ENCODE data around the gene SSBP4. TPM values are rescaled to one million over a fixed set of nuclear protein-coding genes. Genes with fewer than 3 reads are reported as not detected.

The SSBP4 gene
- total RNA-seq, 1 donor from 2014 or later: 24.8 TPM

DNA sequence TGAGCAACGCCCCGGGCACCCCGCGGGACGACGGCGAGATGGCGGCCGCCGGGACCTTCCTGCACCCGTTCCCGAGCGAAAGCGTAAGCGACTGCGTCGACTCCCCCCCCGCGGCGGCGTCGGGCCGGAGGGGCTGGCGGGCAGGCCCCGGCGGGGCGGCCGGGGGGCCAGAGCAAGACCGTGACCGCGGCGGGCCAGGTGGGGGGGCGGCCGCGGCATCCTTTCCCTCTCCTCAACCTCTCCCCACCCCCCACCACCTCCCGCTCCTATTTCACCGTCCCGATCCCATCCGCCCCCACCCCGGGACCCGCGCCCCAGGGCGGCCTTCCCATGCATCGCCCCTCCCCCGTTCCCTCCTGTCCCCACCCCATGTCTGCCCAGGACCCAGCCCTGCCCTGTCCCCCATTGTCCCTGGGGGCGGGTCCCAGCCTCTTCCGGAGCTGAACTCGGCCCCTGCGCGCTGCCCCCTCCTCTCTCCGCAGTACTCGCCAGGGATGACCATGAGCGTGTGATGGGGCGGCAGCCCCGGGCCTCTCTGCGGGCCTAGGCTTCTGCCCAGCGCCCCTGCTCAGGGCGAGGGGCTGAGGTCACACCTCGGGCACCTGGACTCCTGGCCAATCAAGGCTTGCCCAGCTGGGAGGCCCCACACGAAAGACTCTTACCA lies 14.7 kb downstream of the SSBP4 start:
- no peak for DNase-seq

DNA sequence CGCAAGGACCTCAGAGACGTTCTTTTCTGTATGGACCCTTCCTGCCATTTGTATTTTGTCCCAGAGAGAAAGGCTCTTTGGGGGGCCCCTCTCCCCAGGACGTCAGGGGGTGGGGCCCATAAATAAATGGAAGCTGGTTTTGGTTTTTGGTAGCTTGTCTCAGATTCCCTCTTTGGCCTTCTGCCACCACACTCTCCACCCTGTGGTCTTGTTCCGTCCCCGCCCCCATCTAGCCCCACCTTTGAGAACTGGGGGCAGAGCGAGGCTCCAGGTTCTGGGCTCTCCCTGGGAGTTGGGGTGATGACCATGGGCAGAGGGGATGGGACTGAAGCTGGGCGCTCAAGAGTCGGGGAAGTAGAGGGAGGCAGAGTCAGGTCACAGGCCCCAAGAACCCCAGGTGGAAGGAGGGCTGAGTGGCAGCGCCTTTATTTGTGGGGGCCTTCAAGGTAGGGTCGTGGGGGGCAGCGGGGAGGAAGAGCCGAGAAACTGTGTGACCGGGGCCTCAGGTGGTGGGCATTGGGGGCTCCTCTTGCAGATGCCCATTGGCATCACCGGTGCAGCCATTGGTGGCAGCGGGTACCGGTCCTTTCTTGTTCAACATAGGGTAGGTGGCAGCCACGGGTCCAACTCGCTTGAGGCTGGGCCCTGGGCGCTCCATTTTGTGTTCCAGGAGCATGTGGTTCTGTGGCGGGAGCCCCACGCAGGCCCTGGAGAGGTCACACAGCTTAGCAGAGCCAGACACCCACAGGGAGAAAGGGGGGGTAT lies 15.4 kb downstream of the SSBP4 start:
- no peak for DNase-seq

DNA sequence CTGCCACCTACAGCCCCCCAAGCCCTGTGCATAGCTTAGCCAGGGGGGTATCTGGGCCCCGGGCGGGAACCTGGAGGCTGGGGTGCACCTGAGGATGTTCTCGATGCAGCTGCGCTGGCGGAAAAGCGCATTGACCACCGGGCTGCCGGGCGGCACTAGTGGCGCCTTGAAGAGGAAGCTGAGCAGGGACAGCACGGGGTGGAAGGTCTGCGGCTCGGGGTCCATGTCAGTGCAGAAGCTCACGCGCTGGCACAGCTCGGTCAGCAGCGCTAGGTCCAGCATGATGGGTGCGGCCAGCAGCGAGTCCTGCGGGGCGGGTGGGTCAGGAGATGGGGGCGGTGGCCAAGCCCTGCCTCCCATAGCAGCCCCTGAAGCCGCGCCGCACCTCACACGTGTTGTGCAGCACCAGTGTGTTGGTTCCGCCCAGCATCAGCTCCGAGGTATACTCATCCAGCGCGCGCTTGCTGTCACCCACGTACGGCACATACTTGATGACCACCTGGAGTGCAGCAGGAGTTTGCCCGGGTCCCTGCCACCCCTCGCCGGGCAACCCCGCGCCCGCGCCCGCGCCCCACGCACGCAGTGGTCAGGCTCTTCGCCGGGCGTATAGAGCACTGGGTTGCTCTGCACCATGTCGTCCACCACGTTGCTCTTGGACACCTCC lies 16.1 kb downstream of the SSBP4 start:
- no peak for DNase-seq

DNA sequence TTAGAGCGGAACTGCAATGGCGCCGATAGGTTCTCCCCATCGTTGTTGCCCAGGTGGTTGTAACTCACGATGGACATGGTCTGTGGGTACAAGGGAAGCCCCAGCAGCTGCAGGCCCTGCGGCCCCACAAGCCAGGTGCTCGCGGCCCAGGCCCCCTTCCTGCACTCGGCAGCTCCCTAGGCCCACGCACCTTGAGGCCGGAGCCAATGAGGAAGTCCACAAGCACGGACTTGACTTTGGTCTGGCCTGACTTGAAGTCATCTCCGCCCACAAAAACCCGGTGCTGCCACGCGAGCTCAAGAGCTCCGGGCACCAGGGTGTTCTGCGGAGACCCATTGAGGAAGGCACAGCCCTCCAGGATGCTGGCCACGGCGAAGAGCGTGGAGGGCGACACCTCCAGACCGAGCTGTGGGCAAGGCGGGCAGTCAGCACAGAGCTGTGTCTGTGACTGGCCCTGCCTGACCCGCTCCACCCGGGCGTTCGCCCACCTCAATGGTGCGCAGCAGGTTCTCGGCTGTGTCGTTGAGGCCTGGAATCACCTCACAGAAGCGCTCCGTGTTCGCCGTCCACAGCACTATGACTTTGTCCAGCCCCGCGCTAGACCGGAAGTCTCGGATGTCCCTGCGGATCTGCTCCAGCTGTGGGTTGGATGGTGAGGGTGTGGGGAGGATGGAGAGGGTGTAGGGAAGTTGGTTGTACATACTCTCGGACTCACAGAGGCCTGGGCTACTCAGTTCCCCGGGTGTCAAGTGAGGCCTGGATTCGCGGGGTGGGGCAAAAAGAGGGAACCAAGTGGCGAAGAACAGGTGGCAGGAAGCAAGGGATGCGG lies 16.9 kb downstream of the SSBP4 start:
- DNase-seq: no peak

DNA sequence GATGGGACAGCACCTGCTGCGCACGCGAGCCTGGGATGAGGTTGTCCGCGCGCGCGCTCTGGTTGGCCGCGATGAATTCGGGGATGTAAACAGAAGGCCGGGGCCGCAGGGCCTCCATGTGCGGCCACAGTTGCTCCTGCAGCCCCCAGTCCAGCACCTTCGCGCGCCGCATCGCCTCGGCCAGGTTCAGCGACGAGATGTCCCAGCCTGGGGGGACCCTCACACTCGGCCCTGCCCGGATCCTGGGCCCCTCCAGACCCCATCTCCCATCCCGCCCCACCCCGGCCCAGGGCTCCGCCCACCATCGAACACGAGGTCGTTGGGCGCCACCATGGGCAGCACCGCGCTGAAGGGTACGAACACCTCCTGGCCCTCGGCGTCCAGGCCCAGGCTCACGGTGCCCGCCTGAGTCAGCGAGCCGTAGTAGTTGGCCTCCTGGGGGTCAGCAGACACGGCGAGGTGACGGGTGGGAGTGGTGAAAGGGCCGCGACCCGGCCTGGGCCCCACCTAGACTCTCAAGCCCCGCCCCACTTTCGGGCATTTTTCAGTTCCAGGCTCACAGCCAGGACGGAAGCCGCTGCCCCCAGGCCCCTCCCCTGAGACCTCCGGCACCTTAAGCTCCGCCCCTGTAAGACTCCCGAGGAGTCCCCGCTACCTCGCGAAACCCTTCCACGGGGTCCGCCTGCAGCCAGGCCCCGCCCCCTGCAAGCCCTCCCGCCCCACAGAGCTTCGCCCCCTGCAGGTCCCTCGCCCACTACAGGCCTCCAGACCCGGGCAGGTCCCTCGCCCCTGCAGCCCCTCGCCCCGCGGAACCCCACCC lies 17.7 kb downstream of the SSBP4 start:
- peak; percentile 53 for DNase-seq

DNA sequence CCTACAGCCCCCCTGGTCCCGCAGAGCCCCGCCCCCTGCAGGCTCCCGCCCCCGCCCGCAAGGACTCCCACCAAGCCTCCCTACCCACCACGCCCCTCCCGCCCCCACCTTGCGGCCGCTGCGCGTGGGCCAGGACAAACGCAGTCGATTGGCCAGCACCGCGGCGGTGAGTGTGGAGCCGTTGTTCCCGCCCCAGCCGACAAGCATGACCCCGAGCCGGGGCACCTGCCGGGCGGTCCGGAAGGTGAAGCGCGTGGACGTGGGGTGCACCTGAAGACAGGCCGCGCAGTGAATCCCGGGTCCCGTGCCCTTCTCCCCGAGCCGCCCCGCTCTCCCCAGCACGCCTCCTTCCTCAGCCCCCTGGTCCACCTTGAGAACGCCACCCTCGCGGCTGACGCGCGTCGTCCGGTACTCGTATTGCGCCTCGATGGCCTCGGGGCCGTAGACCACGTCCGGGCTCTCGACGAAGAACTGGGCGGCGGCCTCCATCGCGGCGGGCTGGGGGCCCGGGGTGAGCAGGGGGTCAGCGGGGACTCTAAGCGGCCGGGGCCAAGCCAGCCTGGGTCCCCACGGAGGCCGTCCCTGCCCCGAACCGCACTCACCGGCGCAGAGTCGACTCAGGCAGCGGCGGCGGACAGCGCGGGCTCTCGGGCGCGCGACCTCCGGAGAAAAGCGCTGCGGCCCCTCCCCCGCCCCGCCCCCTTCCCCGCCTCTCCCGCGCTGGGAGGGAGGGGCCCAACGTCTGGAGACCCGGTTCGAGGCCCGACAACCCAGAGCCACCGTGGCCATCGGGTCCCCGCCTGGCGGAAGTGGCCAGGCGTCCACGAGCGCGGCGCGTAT lies 18.5 kb downstream of the SSBP4 start, which contains the start of gene ISYNA1:
TSS of gene ISYNA1 (minus strand) at position 643 of the 840 bp plus-strand sequence. CDS start at position 489, 154 bp downstream.
- no peak for DNase-seq

DNA sequence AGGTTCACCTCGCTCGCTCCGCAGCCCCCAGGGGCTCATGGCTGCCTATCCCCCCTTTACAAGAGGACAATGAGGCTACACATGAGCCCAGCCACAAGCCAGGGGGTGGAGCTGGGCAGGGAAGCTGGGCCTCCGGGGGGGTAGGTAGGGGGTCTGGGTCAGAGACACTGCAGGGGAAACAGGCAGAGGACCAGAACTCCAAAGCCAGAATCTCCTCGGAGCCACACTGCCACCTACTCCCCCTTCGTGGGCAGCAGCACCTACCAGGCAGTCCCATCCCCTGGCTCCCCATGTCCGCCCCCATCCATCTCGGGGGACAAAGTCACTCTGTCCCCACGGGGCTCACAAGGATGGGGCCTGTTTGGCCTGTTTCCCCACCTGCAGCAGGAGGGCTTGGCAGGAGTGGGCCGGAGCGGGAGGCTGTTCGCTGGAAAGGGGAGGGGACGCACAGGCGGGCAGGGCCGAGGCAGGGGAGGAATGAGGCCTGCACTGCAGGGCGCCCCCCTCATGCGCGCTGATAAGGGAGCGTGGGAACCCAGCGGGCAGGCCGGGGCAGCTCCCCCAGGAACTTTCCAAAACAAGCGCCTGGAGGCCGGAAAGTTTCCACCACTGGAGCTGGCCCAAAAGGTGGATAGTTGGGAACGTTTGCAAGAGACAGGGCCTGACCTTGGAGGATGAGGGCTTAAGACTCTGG lies 19.3 kb downstream of the SSBP4 start:
- peak; percentile 44 for DNase-seq

DNA sequence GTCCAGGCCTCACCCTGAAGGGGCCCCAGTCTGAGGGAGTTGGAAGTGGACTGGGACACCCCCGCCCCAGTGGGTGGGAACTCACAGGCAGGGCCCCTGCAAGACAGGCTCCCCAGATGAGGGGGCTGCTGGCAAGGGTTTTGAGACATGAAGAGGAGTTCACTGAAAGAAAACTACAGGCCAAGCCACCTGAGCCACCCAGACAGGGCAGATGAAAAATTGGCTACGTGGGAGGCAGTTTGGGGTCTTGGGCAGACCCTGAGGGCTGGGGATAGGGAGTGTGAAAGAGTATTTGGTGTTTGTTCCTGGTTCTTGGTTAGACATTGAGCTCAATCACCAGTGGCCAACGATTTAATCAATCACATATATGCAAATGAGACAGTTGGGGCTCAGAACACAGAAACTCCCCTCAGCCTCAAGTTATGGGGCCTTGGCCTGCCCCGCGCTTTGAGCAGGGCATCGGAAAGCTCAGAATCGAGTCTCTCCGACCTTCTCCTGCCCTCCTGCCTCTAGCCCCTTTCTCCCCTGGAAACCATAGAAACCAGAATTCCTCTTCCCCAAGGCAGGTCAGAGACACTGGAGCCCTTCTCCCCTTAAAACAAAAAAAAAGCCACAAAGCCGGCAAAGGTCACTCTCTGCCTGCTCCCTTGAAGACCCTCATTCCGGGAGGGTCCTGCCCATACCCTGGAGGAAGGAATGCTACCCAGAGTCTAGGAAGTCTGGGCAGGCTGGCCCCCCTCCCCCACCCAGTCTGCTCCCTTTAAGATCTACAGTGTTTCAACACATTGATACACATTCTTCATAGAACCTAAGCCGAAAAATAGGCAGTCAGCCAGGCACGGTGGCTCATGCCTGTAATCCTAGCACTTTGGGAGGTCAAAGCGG lies 20.1 kb downstream of the SSBP4 start:
- DNase-seq: no peak

DNA sequence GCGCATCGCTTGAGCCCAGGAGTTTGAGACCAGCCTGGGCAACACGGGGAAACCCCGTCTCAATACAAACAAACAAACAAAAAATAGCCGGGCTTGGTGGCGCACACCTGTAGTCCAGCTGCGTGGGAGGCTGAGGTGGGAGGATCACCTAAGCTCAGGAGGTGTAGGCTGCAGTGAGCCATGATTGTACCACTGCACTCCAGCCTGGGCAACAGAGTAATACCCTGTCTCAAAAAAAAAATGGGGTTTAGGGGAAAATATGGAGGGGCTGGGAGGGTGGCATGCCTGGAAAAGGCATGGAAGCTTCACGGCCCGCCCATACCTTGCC lies 20.7 kb downstream of the SSBP4 start:
- no peak for DNase-seq

DNA sequence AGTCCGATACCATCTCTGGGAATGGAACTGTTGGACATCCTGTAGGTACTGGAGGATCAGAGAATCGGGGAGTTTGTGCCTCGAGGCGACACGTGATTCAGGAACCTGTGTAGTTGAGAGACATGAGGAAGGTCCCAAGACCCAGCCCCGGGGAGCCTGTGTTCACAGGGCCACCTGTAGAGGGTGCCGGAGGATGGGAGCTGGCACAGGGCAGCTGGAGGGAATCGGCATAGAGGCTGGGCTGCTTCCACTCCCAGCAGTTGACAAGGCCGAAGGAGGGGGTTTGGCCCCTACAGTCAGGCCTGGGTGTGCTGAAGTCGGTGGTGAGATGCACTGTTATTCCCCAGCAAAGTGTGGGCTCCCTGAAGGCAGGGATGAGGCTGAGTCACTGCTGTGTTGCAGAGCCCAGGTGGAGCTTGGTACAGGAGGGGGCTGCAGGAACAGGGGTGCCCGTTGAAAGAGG lies 21.2 kb downstream of the SSBP4 start:
- no peak for DNase-seq

DNA sequence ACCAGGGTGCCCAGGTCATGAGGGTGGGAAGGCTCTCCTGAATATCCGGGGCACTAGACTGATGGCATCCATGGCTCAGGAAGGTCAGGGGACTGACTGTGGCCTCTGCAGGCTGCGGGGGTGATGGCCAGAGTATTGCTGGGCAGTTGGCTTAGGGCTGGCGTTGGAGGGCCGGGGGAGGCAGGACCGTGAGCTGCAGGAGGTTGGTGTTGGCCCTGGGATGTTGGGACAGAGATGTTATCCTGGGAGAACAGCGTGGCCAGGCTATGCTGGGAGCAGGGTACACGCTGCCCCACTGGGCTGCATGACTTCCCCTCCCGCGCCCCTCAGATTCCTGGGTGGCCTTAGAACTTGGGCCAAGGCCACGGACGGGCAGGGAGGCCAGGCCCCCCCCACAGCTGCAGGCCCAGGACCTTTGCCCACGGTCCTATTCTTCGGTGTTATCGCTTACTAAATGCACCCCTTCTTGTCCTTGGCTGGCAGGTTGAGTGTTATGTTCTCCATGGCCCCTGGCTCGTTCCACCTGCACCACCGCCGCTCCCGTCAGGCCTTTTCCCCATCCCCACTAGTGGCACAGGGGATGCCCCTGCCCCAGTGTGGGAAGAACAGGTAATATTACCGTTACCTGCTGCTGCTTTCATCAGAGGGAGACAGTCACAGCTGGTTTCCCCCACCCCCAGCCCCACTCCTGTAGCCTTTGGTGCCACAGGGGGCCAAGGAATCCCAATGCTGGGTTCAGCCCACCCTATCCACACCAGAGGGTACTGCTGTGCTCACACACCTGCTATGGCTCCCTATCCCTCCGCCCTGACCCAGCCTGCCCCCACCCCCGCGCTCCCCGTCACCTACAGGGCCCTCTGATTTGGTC lies 22.0 kb downstream of the SSBP4 start:
- no peak for DNase-seq

DNA sequence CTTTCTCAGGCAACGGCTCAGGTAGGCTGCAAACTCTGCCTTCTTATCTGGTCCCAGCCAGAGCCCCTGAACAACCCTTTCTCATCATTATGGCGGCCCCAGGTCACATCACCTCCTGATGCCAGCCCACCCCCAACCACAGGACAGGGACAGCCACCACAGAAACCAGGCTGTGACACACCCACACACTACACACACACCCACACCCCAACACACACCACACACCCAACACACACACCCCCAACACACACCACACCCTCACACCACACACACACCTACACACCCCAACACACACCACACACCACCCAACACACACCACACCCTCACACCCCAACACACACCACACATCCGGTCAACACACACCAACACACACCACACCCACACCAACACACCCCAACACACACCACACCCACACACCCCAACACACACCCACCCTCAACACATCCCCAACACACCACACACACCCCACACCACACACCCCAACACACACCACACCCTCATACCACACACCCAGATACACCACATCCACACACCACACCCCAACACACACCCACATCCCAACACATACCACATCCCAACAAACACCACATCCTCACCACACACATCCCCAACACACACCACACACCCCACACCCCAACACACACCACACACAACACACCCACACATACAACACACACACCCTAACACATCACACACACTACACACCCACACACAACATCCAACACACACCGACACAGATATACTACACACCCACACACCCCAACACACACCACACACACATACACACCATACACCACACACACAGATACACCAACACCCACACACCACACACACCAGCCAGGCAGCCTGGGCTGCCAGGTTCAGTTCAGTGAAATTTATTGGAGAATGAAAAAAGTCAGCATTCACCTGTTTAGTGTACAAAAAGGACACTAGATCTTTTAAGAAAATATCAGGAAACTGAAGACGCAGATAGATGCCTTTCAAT lies 22.9 kb downstream of the SSBP4 start:
- no peak for DNase-seq

DNA sequence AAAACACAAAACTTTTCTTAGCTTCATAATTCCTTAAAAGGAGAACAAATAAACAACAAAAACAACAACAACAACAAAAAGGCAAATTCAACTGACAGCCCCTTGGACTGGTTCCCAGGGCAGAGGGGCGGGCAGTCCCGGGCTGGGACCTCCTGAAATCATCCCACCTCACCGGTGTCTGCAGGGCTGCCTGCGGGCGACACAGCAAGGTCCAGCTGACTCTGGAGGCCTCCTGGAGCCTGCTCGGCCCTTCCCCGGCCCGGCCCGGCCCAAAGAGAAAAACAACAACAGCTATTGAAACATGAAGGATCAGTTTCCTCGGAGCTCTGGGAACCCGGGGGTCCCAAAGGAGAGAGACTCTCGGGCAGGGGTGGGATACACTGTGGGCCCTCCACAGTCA lies 23.7 kb downstream of the SSBP4 start:
- no peak for DNase-seq

DNA sequence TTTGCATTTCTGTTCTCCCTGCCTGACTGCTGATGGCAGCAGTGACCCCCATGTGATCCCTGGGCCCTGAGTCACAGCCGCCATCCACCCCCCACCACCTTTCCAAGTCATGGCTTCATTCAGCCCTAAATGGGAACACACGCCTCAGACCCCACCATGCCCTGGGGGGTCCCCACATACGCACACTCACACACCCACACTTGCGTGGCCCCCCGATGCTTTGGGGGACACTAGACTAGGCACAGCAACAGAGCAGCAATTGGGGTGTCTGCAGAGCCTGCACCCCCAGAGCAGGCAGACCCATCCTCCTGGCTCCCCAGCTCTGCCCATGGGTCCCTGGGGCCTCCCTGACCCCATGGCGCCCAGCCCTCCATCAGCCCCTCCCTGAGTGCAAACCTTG lies 24.2 kb downstream of the SSBP4 start:
- no peak for DNase-seq

DNA sequence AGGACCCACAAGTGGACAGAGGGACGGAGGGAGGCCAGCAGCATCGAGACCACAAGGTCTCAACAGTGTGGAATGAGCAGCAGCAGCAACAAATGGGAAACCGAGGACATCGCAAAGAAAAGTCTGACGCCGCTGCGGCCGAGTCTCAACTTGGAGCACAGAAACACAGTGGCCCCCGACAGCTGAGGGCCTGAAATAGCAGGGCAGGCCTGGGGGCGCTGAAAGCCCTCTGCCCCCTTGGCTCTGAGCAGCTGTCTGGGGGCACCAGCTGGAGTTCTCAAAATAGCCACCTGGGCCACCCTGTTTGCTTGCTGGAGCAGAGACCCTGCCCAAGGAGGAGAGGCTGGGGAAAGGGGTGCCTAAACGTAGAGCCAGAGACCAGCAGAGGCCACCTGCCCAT lies 24.6 kb downstream of the SSBP4 start:
- no peak for DNase-seq

DNA sequence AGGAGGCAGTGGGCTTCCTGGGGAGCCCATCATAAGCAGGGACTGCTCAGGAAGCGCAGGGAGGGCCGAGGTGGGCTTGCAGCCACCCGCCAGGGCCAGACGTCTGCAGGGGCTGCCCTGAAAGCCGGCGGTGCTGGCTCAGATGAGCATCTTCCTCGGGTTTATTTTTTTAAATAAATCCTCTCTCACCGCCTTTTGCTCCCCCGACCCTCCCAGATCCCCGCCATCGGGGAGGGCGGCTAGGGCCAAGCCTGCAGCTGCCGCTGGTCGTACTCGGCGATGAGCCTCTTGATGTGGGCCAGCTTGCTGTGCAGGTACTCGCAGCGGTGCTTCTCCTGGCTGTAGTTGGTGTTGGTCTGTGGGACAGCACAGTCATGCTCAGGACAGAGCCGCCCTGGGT lies 25.3 kb downstream of the SSBP4 start:
- no peak for DNase-seq
